ENCODE data around the gene SDF2L1.

- TF ChIP-seq CTCF (IDR thresholded peaks at IDR 0.05) (no peak), EP300 (IDR thresholded peaks at IDR 0.05) (no peak), POLR2A (IDR thresholded peaks at IDR 0.05) (no peak), POLR2AphosphoS5 (IDR thresholded peaks at IDR 0.05) (no peak)
Measured at GRCh38 chr22:21603973-21604372, 38.1 kb upstream of the SDF2L1 start.

All from suprapubic skin (tissue), 4 donors.